Epithelial cell of proximal tubule (primary cell): ENCODE results near the gene THSD7A. TPM values are rescaled to one million over a fixed set of nuclear protein-coding genes. Genes with fewer than 3 reads are reported as not detected.

Experiments used
- DNase-seq: peaks from one replicate; pipeline ENCODE4 v3.0.0-alpha.2; 2011; ENCODE audit warnings: low read depth
- H3K4me3 ChIP-seq: 2 replicates; pipeline ENCODE4 v1.5.1; 2011; ENCODE audit warnings: low read depth, mild to moderate bottlenecking, low read length
- CTCF ChIP-seq: conservative IDR thresholded peaks from 2 replicates; pipeline ENCODE4 v1.5.1; 2012; ENCODE audit warnings: low read depth, mild to moderate bottlenecking, low read length
- total RNA-seq: library from RNA; depleted of rRNA; stranded (reverse); fragments of >200 nt; gene quantifications from 2 replicates; pipeline ENCODE4 v1.2.3, GENCODE V29; 2015

THSD7A gene
- total RNA-seq, 1 donor from 2014 or later, result 2.0 TPM

DNA sequence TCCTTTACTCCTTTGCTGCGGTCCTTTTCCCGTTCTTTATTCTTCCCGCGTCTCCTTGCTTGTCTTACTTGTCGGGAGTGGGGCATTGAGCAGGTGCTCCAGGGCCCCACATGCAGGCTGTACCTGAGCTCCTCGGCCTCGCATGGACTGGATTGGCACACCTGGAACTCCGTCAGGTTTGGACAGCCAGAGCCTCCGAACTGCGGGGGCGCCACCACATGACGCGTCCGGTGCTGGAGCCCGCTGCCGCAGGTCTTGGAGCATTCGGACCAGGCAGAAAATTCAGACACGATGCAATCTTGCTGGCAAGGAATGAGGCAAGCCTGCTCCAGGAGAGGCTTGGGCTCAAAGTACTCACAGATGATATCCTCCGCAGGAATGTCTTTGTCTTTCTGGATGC, 195.7 kb downstream of the THSD7A start:
- H3K4me3 ChIP-seq, result no peak overlapping the region
- DNase-seq, result no peak
- TF ChIP-seq CTCF, result no peak

GRCh38 chr7:11633310-11633709, 198.7 kb downstream of the THSD7A start:
- no peak for DNase-seq
- H3K4me3 ChIP-seq, result no peak overlapping the region
- no peak for TF ChIP-seq CTCF

- DNase-seq, result no peak
- no peak for TF ChIP-seq CTCF
- H3K4me3 ChIP-seq, result no peak overlapping the region
Observed at GRCh38 chr7:11630355-11630754, 201.6 kb downstream of the THSD7A start.

DNA sequence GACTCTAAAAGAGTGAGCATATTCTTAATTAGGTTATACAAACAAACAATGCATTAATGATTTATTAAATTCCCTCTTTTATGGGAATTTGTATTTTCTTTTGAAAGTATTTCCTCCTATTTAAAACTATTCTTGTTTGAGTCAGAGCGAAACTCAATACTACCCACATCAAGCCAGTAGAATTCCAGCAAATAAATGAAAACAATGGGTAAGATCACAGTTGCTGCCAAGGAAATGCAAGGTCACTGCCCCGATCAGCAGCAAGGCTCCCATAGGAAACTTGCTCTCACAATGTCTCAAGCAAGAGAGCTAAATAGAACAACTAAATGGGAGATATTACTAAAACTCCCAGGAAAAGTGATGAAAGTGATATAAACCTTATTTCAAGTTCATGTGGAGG, 206.3 kb downstream of the THSD7A start:
- no peak overlapping the region for H3K4me3 ChIP-seq
- no peak for TF ChIP-seq CTCF
- peak; percentile 53 for DNase-seq

- DNase-seq, result no peak
- no peak for TF ChIP-seq CTCF
- H3K4me3 ChIP-seq, result no peak overlapping the region
Observed at GRCh38 chr7:11623093-11623678, 208.8 kb downstream of the THSD7A start.

GRCh38 chr7:11620406-11621253, 211.4 kb downstream of the THSD7A start:
- DNase-seq, result no peak
- TF ChIP-seq CTCF, result no peak
- no peak overlapping the region for H3K4me3 ChIP-seq
